ENCODE data around the gene GLB1L2.
"Not testable (repeated sequence)": the region's sequence is repeated elsewhere in the genome, so short reads cannot be mapped to it uniquely, and the experiment has no call there.

The GLB1L2 gene

GRCh38 chr11:134322553-134322952, 9.2 kb upstream of the GLB1L2 start:
- DNase-seq (ENCODE audit: low read depth in 3 of 3, low spot score in 1 of 3): no peak

GRCh38 chr11:134328433-134328832, 3.4 kb upstream of the GLB1L2 start:
- no peak for DNase-seq (ENCODE audit: low read depth in 3 of 3, low spot score in 1 of 3)

GRCh38 chr11:134330611-134331353, 1.0 kb upstream of the GLB1L2 start:
- no peak for DNase-seq (ENCODE audit: low read depth in 3 of 3, low spot score in 1 of 3)

- DNase-seq (ENCODE audit: low read depth in 3 of 3, low spot score in 1 of 3): peak in 1 of 3 donors; percentile 7
Measured at GRCh38 chr11:134332189-134332631, 422 bp downstream of the GLB1L2 start.

GRCh38 chr11:134332782-134333181, 994 bp downstream of the GLB1L2 start:
- DNase-seq (ENCODE audit: low read depth in 3 of 3, low spot score in 1 of 3): no peak

- no peak for DNase-seq (ENCODE audit: low read depth in 3 of 3, low spot score in 1 of 3)
Measured at GRCh38 chr11:134333312-134333711, 1.5 kb downstream of the GLB1L2 start.

- DNase-seq (ENCODE audit: low read depth in 3 of 3, low spot score in 1 of 3): no peak
Measured at GRCh38 chr11:134333946-134334345, 2.2 kb downstream of the GLB1L2 start.

GRCh38 chr11:134334796-134335571, 3.2 kb downstream of the GLB1L2 start:
- DNase-seq (ENCODE audit: low read depth in 3 of 3, low spot score in 1 of 3): no peak

- no peak for DNase-seq (ENCODE audit: low read depth in 3 of 3, low spot score in 1 of 3)
Measured at GRCh38 chr11:134337051-134337450, 5.3 kb downstream of the GLB1L2 start.

- no peak for DNase-seq (ENCODE audit: low read depth in 3 of 3, low spot score in 1 of 3)
Measured at GRCh38 chr11:134338068-134338467, 6.3 kb downstream of the GLB1L2 start.

- no peak for DNase-seq (ENCODE audit: low read depth in 3 of 3, low spot score in 1 of 3)
Measured at GRCh38 chr11:134338654-134339053, 6.9 kb downstream of the GLB1L2 start.

GRCh38 chr11:134339756-134340155, 8.0 kb downstream of the GLB1L2 start:
- DNase-seq (ENCODE audit: low read depth in 3 of 3, low spot score in 1 of 3): no peak

- DNase-seq (ENCODE audit: low read depth in 3 of 3, low spot score in 1 of 3): no peak
Measured at GRCh38 chr11:134340354-134340964, 8.7 kb downstream of the GLB1L2 start.

GRCh38 chr11:134341805-134342571, 10.2 kb downstream of the GLB1L2 start:
- no peak for DNase-seq (ENCODE audit: low read depth in 3 of 3, low spot score in 1 of 3)

GRCh38 chr11:134342572-134343340, 11.0 kb downstream of the GLB1L2 start:
- DNase-seq (ENCODE audit: low read depth in 3 of 3, low spot score in 1 of 3): no peak

GRCh38 chr11:134343646-134344045, 11.9 kb downstream of the GLB1L2 start:
- DNase-seq (ENCODE audit: low read depth in 3 of 3, low spot score in 1 of 3): no peak

GRCh38 chr11:134344497-134345236, 12.9 kb downstream of the GLB1L2 start:
- DNase-seq (ENCODE audit: low read depth in 3 of 3, low spot score in 1 of 3): not testable (repeated sequence)

GRCh38 chr11:134345237-134345550, 13.4 kb downstream of the GLB1L2 start:
- no peak for DNase-seq (ENCODE audit: low read depth in 3 of 3, low spot score in 1 of 3)

- no peak for DNase-seq (ENCODE audit: low read depth in 3 of 3, low spot score in 1 of 3)
Measured at GRCh38 chr11:134346101-134346975, 14.6 kb downstream of the GLB1L2 start.
